Vagina (tissue), 2 donors: ENCODE data around the gene WDFY3. TPM values are rescaled to one million over a fixed set of nuclear protein-coding genes. Genes with fewer than 3 reads are reported as not detected.

Experiments
- DNase-seq, 2 donors: peaks; one replicate each; pipeline ENCODE4 v3.0.0-alpha.2; 2017; ENCODE audit errors: extremely low spot score in 2 of 2
- H3K27ac ChIP-seq: fragments of 200-600 bp; sonication (generic); one replicate; pipeline ENCODE4 v1.5.1; 2019
- H3K27me3 ChIP-seq: fragments of 200-600 bp; sonication (generic); one replicate; pipeline ENCODE4 v1.5.1; 2019
- H3K36me3 ChIP-seq, 2 donors: fragments of 200-600 bp; sonication (generic); one replicate each; pipeline ENCODE4 v1.5.1; 2017 to 2019
- H3K4me1 ChIP-seq: fragments of 200-600 bp; sonication (generic); one replicate; pipeline ENCODE4 v1.5.1; 2019
- H3K4me3 ChIP-seq, 2 donors: fragments of 200-600 bp; sonication (generic); 1 replicate in 1 of 2; 2 replicates in 1 of 2; pipeline ENCODE4 v1.5.1; 2016 to 2019
- H3K9me3 ChIP-seq: fragments of 200-600 bp; sonication (generic); one replicate; pipeline ENCODE4 v1.5.1; 2019
- CTCF ChIP-seq, 3 experiments: fragments of 450-650 bp in 2 of 3; fragments of 200-600 bp in 1 of 3; sonication (generic) in 1 of 3; IDR thresholded peaks; one replicate each; pipeline ENCODE4 v1.5.1; 2017 to 2019; ENCODE audit warnings: antibody characterized with exemption in 3 of 3, mild to moderate bottlenecking in 2 of 3, moderate library complexity in 2 of 3
- POLR2A ChIP-seq, 2 donors: fragments of 450-650 bp; IDR thresholded peaks; one replicate each; pipeline ENCODE4 v1.6.1; 2017; ENCODE audit warnings: antibody characterized with exemption in 2 of 2, mild to moderate bottlenecking in 2 of 2, moderate library complexity in 2 of 2
- POLR2AphosphoS5 ChIP-seq, 2 donors: sonication (generic); formaldehyde crosslinking; IDR thresholded peaks; one replicate each; pipeline ENCODE4 v1.9.0; 2017; ENCODE audit warnings: antibody characterized with exemption in 2 of 2, mild to moderate bottlenecking in 2 of 2, low read depth in 1 of 2; ENCODE audit not compliant: insufficient read depth in 1 of 2
- intact Hi-C: fragments of 100-400 bp; cut with DNase I; formaldehyde crosslinking; loops from one replicate; pipeline ENCODE4 v1.15.1; 2023
- total RNA-seq: library from RNA; depleted of rRNA; stranded (reverse); fragments of >200 nt; gene quantifications from one replicate; pipeline ENCODE4 v1.2.3, GENCODE V29; 2016

The WDFY3 gene
- total RNA-seq, 1 donor from 2014 or later = 67.8 TPM

GRCh38 chr4:84751707-84752106 is 214.8 kb downstream of the WDFY3 start:
- Histone ChIP-seq H3K4me1 (no peaks in the 10 kb centered on the region), H3K27ac (no peak overlapping the region), H3K36me3 (peaks cover 0 to 20% of the 10 kb centered on the region in 2 donors), H3K27me3 (no peaks in the 10 kb centered on the region), H3K9me3 (no peaks in the 10 kb centered on the region), H3K4me3 (no peak overlapping the region)
- no peak for DNase-seq
- TF ChIP-seq POLR2AphosphoS5 (IDR thresholded peaks at IDR 0.05; ENCODE audit: insufficient read depth in 1 of 2, low read depth in 1 of 2) (no peak), CTCF (IDR thresholded peaks at IDR 0.05) (no peak), POLR2A (IDR thresholded peaks at IDR 0.05) (no peak)
- intact Hi-C loops = no loop called here

GRCh38 chr4:84750960-84751283 is 215.6 kb downstream of the WDFY3 start:
- no peak for DNase-seq
- Histone ChIP-seq H3K36me3 (peaks cover 0 to 18% of the 10 kb centered on the region in 2 donors), H3K4me1 (no peaks in the 10 kb centered on the region), H3K27ac (no peak overlapping the region), H3K27me3 (no peaks in the 10 kb centered on the region), H3K4me3 (no peak overlapping the region), H3K9me3 (no peaks in the 10 kb centered on the region)
- TF ChIP-seq POLR2AphosphoS5 (IDR thresholded peaks at IDR 0.05; ENCODE audit: insufficient read depth in 1 of 2, low read depth in 1 of 2) (no peak), POLR2A (IDR thresholded peaks at IDR 0.05) (no peak), CTCF (IDR thresholded peaks at IDR 0.05) (no peak)
- intact Hi-C loops = loop anchor here (1.0 kb wide), 1 partner anchor 221 kb away; no protein-coding TSS in a partner anchor

- Histone ChIP-seq H3K4me3 (no peak overlapping the region), H3K9me3 (no peaks in the 10 kb centered on the region), H3K27ac (no peak overlapping the region), H3K27me3 (no peaks in the 10 kb centered on the region), H3K36me3 (peaks cover 0 to 18% of the 10 kb centered on the region in 2 donors), H3K4me1 (no peaks in the 10 kb centered on the region)
- TF ChIP-seq CTCF (IDR thresholded peaks at IDR 0.05) (peak; percentile 49 to 62 (median 56)), POLR2A (IDR thresholded peaks at IDR 0.05) (no peak), POLR2AphosphoS5 (IDR thresholded peaks at IDR 0.05; ENCODE audit: insufficient read depth in 1 of 2, low read depth in 1 of 2) (peak in 1 of 2 donors; percentile 19)
- no peak for DNase-seq
- intact Hi-C loops = loop anchor here (1.0 kb wide), 1 partner anchor 222 kb away; no protein-coding TSS in a partner anchor
These were observed 216.1 kb downstream of the WDFY3 start for GRCh38 chr4:84750260-84750959.

GRCh38 chr4:84740057-84740456 is 226.4 kb downstream of the WDFY3 start:
- H3K36me3 ChIP-seq = peaks cover 0 to 48% of the 10 kb centered on the region in 2 donors

More at GRCh38 chr4:84740057-84740456, 226.4 kb downstream of the WDFY3 start:
- Histone ChIP-seq H3K9me3 (no peaks in the 10 kb centered on the region), H3K4me3 (no peak overlapping the region), H3K4me1 (no peaks in the 10 kb centered on the region), H3K27ac (no peak overlapping the region), H3K27me3 (no peaks in the 10 kb centered on the region)
- no peak for TF ChIP-seq POLR2AphosphoS5 (IDR thresholded peaks at IDR 0.05; ENCODE audit: insufficient read depth in 1 of 2, low read depth in 1 of 2)
- TF ChIP-seq CTCF (IDR thresholded peaks at IDR 0.05) = no peak
- no peak for DNase-seq
- intact Hi-C loops = no loop called here
